HL-60/S4 treated with retinoic acid at 250 ng/mL for 4 days and 3 days (cell line): ENCODE data around the gene PDE6C.

Experiments used
- in situ Hi-C: fragments of 300-500 bp; cut with MboI; formaldehyde crosslinking; loops from 2 replicates; pipeline ENCODE4 v1.7.0; 2022; ENCODE audit warnings: low sequenced_read_pairs

Gene PDE6C

DNA sequence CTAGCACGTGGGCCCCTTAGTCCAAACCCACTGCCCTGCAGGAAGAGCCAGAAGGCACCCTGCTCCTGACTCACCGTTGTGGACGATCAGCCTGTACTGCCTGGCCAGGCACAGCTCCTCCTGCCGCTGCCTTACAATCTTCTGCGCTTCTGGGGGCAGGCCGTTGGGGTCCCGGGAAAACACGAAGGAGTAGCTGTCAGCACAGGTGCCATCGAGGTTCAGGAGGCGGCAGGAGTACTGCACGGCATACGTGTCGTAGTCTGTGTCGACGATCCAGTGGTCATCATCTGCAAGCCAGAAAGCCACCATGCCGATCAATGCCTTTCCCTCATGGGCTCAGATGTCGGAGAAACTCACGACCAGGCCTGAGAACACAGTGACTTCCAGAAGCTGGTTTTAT is 18.6 kb upstream of the PDE6C start:
- in situ Hi-C loops = no loop called here

DNA sequence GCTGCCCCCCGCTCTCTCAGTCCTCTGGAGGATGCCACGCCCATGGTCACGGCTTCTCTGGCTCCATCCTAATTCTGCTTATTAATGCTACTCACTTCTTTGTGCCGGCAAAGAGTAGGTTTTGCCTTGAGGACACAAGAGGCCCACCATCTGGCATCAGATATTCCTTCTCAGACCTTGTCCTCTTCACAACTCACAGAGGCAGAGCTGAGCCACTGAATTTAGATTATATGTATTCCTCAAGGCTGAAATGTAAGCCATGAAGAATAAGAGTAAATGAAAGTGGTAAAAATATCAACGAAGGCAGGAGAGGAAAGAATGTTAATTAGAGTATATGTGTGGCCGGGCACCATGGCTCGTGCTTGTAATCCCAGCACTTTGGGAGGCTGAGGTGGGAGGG is 17.8 kb upstream of the PDE6C start:
- in situ Hi-C loops = no loop called here

DNA sequence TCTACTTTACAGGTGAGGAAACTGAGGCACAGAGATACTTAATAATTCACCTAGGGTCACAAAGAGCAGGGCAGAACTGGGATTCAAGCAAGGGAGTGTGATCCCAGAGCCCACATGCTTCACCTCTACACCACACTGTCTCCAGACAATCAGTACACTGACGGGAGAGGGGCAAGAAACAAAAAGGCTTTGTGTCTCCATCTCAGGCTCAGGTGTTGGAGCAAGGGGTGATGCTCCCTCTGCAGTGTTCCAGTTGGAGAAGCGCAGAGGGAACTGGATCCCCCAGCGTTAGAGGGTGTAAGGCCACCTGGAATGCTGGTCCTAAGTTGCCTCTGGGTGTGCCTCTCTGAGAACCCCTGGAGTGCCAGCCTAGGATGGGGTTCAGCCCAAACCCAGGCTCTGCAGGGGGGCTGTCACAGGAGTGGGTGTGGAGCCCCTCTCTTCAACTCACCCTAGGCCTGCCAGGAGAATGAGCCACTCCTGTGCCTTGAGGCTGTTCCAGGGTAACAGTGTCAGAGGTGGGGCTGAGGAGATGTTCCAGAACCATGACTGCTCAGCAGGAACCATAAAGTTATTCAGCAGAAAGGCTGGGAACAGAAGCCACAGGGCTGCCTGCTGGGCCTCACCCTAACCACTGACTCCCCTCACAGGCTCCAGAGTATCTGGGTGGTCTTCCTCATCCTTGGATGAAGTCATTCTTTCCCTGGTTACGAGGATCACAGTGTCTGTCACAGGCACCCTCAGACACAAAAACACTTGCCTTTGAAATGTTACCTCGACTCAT is 16.8 kb upstream of the PDE6C start:
- in situ Hi-C loops = no loop called here

DNA sequence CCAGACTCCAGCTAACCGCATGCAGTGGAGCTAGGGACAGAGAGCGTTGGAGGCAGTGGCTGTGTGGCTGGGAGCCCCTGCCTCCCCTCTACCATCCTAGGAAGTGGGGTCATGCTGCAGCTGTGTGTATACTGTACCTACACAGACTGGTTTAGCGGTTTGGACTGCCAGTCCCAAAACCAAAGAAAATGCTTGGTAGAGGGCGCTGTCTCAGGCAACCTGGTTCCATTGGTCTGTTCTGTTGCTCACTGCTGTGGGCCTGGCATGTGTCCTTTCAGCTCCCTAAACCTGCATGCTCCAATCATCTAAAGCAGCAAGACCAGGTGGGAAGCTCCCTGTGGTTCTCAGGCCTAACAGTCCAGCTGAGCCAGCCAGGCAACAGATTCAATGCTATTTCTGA is 15.8 kb upstream of the PDE6C start:
- in situ Hi-C loops = no loop called here

DNA sequence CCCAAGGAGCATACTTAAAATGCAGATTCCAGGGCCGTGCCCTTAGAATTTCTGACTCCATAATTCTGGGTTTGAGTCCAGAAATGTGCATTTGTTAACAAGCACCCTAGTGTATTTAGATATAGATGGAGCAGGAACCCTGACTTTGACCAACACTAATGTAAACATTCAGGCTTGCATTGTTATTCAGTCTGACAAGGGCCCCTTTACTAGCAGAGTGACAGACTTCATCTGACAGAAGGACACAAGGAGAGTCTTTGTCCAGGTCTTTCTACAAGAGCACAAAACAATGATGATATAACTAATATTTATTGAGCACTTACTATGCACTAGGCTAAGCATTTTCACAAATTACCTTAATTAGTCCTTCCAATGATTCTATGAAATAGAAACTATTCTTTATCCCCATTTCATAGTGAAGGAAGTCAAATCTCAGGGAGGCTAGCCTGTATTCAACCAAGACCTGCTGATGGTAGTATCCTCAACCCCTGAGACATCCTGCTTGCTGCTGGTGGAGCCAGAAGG is 15.2 kb upstream of the PDE6C start:
- in situ Hi-C loops = no loop called here

DNA sequence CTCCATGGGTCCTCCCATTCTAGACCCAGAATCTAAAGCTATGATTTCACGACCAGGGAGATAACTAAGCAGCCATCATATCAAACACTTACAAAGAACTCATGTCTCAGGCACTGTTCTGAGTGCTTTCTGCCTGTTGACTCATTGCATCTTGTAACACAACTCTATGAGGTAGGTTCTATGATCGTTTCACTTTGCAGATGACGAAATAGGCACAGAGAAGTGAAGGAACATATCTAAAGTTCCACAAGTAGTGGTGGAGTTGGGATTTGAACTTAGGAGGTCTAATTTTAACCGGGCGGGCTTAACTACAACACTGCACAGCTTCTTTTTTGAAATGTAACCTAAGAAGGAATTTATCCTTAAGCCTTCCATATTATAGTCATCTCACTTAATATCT is 14.2 kb upstream of the PDE6C start:
- in situ Hi-C loops = no loop called here

DNA sequence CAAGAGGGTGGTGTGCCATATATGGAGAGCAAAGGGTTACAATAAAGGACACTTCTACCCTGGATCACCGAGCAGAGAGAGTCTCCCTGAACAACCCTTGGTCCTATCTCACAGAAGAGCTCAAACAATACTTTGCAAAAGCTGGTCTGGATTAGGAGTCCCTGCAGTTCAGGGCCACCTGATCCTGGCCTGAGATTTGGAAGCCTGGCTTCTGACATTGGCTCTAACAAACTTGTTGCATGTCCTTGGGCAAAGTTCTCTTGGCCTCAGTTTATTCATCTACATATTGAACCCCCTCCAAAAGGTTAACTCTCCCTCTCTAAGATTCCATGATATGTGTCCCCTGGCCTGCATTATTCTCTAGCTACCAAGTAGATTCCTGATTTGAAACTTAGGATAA is 13.0 kb upstream of the PDE6C start:
- in situ Hi-C loops = no loop called here

DNA sequence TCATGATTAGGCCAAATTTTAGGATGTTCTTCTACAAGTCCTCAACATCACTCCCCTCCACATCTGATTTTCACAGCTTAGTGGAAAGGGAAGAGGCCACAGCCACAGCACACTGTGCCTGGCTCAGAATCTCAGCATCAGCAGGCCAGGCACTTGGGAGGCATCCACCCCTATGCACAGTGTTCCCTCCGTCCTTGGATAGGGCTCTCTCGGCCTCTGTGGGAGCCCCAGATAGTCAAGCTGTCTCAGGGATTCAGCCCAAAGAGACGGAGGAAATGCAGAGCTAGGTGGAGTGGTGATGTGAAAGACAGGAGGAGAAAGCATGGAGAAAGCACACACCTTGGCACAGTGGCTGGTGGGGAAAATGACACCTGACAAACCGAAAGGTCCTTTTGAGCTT is 12.6 kb upstream of the PDE6C start:
- in situ Hi-C loops = no loop called here

DNA sequence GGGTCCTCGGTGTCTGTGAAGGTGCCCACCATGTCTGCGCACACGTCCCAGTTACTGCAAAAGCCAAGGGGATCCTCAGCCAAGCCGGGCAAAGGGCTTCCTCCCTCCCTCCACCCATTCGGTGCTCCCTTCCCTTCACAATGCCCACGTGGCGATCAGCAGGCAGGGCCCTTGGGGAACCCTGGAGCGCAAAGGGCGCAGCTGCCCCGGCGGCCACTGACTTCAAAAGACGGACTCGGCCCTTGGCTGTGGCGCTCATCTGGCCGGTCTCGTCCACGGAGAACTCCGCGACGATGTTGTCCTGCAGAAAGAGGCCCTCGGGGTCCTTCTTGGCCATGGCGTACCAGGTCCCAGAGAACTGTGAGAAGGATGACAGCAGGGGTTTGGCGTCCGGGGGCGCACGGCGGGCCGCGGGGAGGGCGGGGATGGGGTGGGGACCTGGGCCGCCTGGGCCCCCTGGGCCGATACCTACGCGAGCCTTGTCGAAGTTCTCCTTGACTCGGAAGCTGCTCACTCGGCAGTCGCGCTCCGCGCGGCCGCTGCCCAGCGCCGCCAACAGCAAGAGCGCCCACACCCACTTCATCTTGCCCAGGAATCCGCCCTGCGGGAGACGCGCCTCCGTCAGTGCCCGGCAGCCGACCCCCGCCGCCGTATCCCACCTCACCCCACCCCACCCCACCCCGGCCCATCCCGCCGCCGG is 11.7 kb upstream of the PDE6C start:
- in situ Hi-C loops = no loop called here

DNA sequence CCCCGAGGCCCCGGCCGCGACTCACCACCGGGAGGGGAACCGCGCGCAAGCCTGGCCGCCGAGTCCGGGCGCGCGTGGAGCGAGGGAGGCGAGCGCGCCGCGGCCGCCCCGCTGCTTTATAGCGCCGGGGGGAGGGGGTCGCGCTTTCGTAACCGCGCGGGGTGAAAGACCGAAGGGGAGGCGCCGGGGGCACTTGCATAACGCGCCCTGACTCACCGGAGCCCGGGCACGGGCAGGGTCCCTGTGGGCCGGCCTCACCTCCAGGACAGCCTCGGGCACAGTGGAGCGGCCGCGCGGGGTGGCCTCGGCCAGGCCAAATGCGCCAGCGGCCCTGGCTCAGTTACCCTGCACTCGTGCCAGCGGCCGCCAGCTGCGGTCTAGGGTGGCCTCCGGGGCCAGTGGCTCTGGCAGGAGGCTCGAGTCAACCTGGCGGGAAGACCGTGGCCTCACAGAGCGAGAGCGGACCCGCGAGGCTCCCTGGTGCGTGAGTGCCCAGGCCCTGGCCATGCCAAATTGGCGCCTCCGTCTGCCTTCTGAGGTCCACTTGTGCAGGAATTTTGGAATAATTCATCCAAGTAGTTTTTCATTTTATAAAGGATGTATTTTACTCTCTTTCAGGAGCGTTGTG is 11.1 kb upstream of the PDE6C start, which contains the start of gene RBP4:
Gene RBP4, minus strand, starts transcription at position 90 of the 628 bp plus-strand sequence. CDS start 207 bp downstream, outside the sequence.
- in situ Hi-C loops = no loop called here

DNA sequence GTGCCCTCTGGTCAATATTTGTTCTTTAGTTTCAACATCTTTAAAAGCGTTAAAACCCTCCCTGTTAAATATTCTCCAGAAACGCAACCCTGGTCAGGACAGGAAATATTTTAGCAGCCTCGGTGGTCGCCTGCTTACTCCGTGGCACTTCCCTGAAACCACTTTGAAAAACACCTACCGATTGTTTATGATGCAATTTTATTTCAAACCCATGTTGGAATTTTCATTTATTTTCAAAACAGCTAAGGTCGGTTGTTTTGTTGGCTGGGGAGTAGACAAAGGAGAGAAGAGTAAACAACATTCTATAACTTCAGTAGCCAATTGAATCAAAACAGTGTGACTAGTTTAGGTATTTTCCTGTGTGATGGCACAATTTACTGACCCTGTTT is 10.6 kb upstream of the PDE6C start:
- in situ Hi-C loops = no loop called here

DNA sequence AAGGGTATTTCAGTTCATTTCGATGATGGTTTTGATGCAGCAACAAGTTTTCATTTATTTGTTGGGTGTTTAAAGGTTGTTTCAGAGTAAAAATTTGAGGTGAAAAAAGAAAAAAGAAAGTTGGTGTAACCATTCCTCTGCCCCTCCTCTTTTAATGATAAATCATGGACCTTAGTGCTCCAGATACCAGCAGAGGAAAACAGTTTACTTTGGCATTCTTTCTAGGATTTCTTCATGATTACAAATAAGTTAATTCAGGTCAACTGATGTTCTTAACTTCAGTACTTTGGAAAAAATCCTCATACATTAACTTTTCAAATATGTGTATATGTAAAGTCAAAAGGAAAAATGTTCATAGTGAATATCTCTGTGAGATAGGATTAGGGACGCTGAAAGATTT is 9.3 kb upstream of the PDE6C start:
- in situ Hi-C loops = no loop called here

DNA sequence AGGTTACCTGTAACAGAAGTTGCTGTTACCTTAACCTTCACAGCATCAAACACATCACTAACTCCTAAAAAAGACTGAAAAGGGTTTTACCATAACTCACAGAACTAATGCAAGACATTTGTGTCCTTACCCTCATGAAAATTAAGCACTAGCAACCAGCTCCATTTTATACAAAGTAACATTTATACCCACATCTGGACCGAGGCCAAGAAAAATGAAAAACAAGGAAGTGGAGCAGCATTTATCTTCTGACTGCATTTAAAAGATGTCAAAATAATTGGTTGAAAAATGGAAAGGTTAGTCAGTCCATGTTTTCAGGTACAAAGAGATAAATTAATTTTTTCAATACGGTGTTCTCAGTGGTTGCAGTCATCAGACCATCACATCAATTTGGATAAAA is 8.2 kb upstream of the PDE6C start:
- in situ Hi-C loops = no loop called here

DNA sequence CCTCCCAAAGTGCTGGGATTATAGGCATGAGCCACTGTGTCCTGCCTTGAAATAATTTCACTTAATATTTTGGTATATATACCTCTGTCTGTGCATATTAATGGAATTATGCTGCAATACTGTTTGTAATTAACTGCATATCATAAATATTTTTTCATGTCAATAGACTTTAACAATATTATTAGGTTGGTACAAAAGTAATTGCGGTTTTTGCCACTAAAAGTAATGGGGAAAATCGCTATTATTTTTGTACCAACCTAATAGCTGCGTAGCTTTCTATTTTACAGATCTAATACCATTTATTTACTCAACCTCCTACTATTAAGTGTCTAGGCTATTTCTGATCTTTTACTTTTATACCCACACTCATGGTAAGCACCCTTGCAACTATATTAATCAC is 3.9 kb upstream of the PDE6C start:
- in situ Hi-C loops = no loop called here

DNA sequence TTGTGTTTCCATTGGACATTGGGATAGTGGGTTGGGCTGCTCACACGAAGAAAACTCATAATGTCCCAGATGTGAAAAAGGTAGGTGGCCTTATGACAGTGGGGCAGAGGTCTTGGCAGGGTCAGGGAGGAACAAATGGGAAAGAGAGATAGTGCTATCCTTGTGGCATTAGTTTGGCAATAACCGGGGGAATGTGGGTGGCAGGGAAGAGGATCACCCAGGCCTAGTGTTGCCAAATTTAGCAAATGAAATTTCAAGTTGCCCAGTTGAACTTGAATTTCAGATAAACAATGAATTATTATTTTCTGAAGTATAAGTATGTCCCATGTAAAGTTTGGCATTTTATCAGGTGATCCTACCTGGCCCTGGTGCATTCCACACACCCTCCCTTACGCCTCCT is 789 bp downstream of the PDE6C start:
- in situ Hi-C loops = no loop called here

DNA sequence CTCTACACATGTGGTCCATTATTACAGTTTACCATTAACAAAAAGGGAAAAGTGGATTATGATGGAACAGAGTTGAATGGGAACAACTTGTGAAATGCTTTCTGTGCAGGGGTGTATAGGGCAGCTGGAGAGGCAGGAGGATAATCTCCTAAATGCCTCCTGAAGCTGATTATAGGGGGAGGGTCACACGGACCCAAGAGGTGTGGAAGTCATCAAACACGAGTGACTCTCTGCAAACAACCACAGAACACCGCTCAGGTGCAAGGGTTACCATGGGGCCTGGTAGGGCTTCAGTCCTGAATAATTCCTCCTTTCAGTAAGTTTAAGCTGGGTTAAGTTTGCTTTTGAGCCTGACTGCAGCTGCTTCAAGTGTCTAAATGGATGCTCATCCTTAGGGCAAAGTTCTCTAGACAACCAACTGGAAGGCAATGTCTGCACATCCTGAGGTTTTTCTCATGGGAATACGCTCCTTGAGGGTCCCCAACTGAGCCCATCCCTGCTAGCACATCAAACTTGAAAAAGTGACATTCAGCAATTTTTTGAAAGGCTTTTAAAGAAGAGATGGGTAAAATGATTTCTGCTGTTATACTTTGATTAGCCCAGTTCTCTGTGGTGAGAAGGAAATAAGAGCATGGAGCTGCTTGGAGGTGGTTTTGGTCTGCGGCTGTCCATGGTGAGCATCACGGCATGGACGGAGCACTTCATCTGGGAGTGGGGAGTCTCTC is 1.9 kb downstream of the PDE6C start:
- in situ Hi-C loops = no loop called here

DNA sequence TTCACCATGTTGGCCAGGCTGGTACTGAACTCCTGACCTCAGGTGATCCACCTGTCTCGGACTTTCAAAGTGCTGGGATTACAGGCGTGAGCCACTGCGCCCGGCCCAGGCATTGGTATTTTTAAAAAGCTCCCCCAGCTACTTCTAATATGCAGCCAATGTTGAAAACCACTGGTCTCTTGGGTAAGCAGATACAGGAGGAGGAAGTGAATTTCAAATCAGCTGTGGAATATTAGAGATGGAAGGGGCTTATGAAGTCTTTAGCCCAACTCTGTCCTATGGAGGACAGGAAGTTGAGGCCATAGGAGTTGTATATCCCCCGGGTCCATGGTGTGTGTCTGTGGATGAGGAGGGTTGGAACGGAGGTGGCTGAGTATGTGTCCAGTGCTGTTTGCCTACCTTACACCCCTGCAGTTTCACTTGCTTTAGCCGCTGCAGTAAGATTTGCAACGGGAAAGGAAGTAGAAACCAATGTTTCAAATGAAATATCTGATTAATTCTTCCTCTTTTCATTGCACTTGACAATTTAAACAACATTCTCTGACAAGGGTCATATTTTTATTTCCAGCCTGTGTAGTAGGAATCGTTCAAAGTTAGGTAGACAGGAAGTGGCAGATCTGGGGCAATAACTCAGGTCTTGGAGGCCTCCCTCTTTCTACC is 3.4 kb downstream of the PDE6C start:
- in situ Hi-C loops = no loop called here

DNA sequence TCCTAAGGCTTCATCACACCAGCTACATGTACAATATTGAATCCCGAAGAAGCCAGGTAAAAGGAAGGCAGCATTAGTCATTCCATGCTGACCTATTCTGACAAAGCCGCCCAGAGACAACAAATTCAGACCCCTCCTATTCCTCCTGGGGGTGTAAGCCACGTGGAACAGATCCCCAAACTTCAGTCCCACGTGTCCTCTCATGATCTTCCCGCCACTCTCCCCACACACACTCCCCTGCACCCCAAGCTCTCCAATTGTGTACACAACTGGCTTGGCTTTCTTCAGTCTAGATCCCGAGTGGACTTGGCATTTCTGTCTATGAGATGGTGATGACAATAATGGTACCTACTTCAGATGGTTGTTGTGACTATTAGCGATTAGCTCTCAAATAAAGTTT is 8.6 kb downstream of the PDE6C start:
- in situ Hi-C loops = no loop called here

DNA sequence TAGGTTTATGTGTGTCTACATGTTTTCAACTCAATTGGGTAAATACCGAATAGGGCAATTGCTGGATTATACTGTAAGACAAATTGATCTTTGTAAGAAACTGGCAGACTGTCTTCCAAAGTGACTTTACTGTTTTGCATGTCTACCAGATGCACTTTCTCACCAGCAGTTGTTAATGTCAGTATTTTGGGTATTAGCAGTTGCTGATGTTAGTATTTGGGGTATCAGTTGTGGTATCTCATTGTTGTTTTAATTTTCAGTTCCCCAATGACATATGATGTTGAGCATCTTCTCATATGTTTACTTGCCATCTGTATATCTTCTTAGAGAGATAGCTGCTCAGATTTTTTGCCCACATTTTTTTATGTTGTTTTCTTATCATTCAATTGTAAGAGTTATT is 10.6 kb downstream of the PDE6C start:
- in situ Hi-C loops = no loop called here

DNA sequence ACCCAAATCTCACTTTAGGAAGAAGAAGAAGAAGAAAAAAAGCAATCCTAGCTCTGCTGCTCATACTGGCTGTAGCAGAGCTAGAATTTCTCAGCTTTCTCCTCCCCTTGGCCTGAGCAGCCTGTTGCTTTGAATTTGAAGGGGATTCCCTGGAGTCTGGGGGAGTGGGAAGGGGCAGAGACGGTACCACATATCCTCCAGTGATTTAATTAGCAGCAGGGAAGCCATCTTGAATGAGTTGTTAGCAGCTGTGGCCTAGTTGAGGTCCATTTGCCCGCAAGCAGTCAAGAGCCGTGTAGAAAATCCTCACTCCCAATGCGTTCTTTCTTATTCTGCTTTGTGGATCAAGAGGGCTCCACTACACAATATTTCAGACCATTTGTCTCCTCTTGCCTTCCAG is 16.5 kb downstream of the PDE6C start:
- in situ Hi-C loops = no loop called here
